Upper lobe of left lung (tissue), 6 donors: ENCODE data around the gene CRY1. TPM values are rescaled to one million over a fixed set of nuclear protein-coding genes. Genes with fewer than 3 reads are reported as not detected.

ENCODE experiments used
- ATAC-seq, 2 donors: fragments of 200-7000 bp; cut with Tn5 transposase; one replicate each; pipeline ENCODE4 v1.9.1; 2022; ENCODE audit warnings: mild to moderate bottlenecking in 2 of 2, moderate library complexity in 2 of 2; ENCODE audit not compliant: low FRiP score in 2 of 2
- DNase-seq, 2 donors: peaks; one replicate each; pipeline ENCODE4 v3.0.0-alpha.2; 2019 to 2020
- H3K27ac ChIP-seq, 4 donors: fragments of 200-600 bp; sonication (generic); one replicate each; pipeline ENCODE4 v1.5.1; 2016 to 2019
- H3K27me3 ChIP-seq, 4 donors: fragments of 200-600 bp; sonication (generic); one replicate each; pipeline ENCODE4 v1.5.1; 2017 to 2019
- H3K36me3 ChIP-seq, 4 donors: fragments of 200-600 bp; sonication (generic); one replicate each; pipeline ENCODE4 v1.5.1; 2016 to 2019
- H3K4me1 ChIP-seq, 4 donors: fragments of 200-600 bp; sonication (generic); one replicate each; pipeline ENCODE4 v1.5.1; 2018 to 2019
- H3K4me3 ChIP-seq, 4 donors: fragments of 200-600 bp; sonication (generic); one replicate each; pipeline ENCODE4 v1.5.1; 2017 to 2019; ENCODE audit warnings: mild to moderate bottlenecking in 2 of 4, moderate library complexity in 1 of 4
- H3K9me3 ChIP-seq, 4 donors: fragments of 200-600 bp; sonication (generic); one replicate each; pipeline ENCODE4 v1.5.1; 2018 to 2019
- EP300 ChIP-seq, 4 donors: sonication (generic); formaldehyde crosslinking; IDR thresholded peaks; one replicate each; pipeline ENCODE4 v1.5.1; 2017; ENCODE audit warnings: antibody characterized with exemption in 4 of 4, control low read depth in 2 of 4
- POLR2A ChIP-seq, 4 donors: fragments of 450-650 bp; IDR thresholded peaks; one replicate each; pipeline ENCODE4 v1.5.1; 2016 to 2017; ENCODE audit warnings: antibody characterized with exemption in 4 of 4, mild to moderate bottlenecking in 2 of 4
- POLR2AphosphoS5 ChIP-seq, 2 donors: sonication (generic); formaldehyde crosslinking; IDR thresholded peaks; one replicate each; pipeline ENCODE4 v1.5.1; 2017; ENCODE audit warnings: antibody characterized with exemption in 2 of 2
- WGBS, 2 donors: methylation state at CpG; one replicate each; pipeline ENCODE4 v1.1.5; 2017 to 2018; 5-methylcytosine and 5-hydroxymethylcytosine counted together
- total RNA-seq, 6 donors: library from RNA; depleted of rRNA in 4 of 6; stranded (reverse); fragments of >200 nt in 4 of 6; gene quantifications; one replicate each; pipeline versions ENCODE4 v1.1.0 to v1.2.1, GENCODE V29; 2016 to 2021
- TF ChIP-seq, protein P1 (sequence below), 6 experiments: fragments of 450-650 bp in 4 of 6; fragments of 200-600 bp in 2 of 6; sonication (generic) in 2 of 6; IDR thresholded peaks; one replicate each; pipeline ENCODE4 v1.5.1; 2016 to 2019; ENCODE audit warnings: antibody characterized with exemption in 6 of 6
- donor health status: DM: no; HTN: no; CAD: no; lungs with moderate emphysema.
- donor health status: DM: no; HTN: yes; CAD: no; lungs with severe emphysema.

The CRY1 gene
- total RNA-seq, 6 donors from 2014 or later = 16.6 to 56.6 (median 42.0) TPM

DNA sequence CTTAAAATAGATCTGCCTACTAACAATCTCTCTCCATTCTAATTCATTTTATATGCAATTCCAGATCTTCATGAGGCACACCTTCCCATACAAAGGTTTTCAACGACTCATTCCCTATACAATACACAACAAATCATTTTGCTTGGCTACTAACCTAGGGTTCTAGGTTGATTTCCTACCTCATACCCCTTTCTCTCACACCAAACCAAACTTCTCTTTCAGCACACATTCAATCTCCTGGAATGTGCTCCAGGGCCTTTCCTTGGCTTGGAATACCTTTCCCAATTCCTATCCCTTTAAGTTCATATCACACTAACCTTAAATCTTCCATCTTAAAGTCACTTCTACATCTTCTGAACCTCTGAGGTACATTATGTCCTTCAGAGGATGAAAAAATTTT lies 67.7 kb downstream of the CRY1 start:
- H3K4me1 ChIP-seq = peaks cover 6 to 24% (median 15%) of the 10 kb centered on the region in 4 donors
- peaks cover 0 to 12% (median 0%) of the 10 kb centered on the region in 4 donors for H3K36me3 ChIP-seq
- TF ChIP-seq EP300 (IDR thresholded peaks at IDR 0.05) (no peak), POLR2A (IDR thresholded peaks at IDR 0.05) (no peak), POLR2AphosphoS5 (IDR thresholded peaks at IDR 0.05) (no peak)
- TF ChIP-seq, protein P1, sequence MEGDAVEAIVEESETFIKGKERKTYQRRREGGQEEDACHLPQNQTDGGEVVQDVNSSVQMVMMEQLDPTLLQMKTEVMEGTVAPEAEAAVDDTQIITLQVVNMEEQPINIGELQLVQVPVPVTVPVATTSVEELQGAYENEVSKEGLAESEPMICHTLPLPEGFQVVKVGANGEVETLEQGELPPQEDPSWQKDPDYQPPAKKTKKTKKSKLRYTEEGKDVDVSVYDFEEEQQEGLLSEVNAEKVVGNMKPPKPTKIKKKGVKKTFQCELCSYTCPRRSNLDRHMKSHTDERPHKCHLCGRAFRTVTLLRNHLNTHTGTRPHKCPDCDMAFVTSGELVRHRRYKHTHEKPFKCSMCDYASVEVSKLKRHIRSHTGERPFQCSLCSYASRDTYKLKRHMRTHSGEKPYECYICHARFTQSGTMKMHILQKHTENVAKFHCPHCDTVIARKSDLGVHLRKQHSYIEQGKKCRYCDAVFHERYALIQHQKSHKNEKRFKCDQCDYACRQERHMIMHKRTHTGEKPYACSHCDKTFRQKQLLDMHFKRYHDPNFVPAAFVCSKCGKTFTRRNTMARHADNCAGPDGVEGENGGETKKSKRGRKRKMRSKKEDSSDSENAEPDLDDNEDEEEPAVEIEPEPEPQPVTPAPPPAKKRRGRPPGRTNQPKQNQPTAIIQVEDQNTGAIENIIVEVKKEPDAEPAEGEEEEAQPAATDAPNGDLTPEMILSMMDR (IDR thresholded peaks at IDR 0.05) = no peak
- 86 to 100% methylated on average over 1 of the region's 1 CpG for WGBS, 2 donors
- H3K9me3 ChIP-seq = no peaks in the 10 kb centered on the region
- peak overlapping the region in 1 of 4 donors; percentile 6 for H3K27ac ChIP-seq
- no peaks in the 10 kb centered on the region for H3K27me3 ChIP-seq
- H3K4me3 ChIP-seq = no peak overlapping the region
- DNase-seq = no peak
- ATAC-seq = no peak

DNA sequence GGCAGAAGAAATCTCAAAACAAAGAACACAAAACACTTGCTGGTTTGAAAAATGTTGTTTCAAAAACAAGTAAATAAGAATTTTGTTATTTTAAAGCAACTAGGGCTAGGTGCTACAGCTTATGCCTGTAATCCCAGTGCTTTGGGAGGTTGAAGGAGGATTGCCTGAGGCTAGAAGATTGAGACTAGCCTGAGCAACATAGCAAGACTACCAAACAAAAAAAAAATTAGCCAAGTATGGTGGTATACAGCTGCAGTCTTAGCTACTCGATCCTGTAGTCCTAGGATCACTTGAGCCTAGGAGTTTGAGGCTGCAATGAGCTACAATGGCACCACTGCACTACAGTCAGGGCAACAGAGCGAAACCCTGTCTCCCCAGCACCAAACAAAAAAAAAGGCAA lies 73.8 kb downstream of the CRY1 start:
- H3K4me1 ChIP-seq = no peaks in the 10 kb centered on the region
- no peak overlapping the region for H3K27ac ChIP-seq
- ATAC-seq (no peak), DNase-seq (no peak)
- H3K36me3 ChIP-seq = peaks cover 0 to 22% (median 0%) of the 10 kb centered on the region in 4 donors
- no peaks in the 10 kb centered on the region for H3K27me3 ChIP-seq
- 92 to 94% methylated on average over 2 of the region's 2 CpGs for WGBS, 2 donors
- H3K4me3 ChIP-seq = no peak overlapping the region
- H3K9me3 ChIP-seq = no peaks in the 10 kb centered on the region
- TF ChIP-seq EP300 (IDR thresholded peaks at IDR 0.05) (no peak), POLR2AphosphoS5 (IDR thresholded peaks at IDR 0.05) (no peak), POLR2A (IDR thresholded peaks at IDR 0.05) (no peak)
- TF ChIP-seq, protein P1 (IDR thresholded peaks at IDR 0.05) = no peak

DNA sequence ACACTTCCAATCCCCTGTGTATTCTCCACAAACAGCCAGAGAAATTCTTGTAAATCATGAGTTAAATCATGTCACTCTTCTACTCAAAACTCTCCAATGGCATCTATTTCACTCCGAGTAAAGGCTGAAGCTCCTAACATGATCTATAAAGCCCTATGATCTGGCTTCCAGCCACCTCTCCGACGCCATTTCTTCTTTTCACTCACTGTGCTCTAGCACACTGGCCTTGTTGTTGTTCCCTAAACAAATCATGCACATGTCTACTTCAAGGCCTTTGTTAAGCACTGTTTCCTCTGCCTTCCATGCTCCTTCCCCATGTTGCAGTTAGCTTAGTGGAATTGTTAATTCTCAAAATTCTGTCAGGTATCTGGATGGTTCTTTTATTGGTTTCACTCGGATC lies 76.3 kb downstream of the CRY1 start:
- 94 to 95% methylated on average over 4 of the region's 4 CpGs for WGBS, 2 donors
- ATAC-seq (no peak), DNase-seq (no peak)
- Histone ChIP-seq H3K4me3 (no peak overlapping the region), H3K9me3 (no peaks in the 10 kb centered on the region), H3K27me3 (no peaks in the 10 kb centered on the region), H3K36me3 (peaks cover 0 to 22% (median 0%) of the 10 kb centered on the region in 4 donors), H3K4me1 (no peaks in the 10 kb centered on the region), H3K27ac (no peak overlapping the region)
- TF ChIP-seq POLR2AphosphoS5 (IDR thresholded peaks at IDR 0.05) (no peak), POLR2A (IDR thresholded peaks at IDR 0.05) (no peak), EP300 (IDR thresholded peaks at IDR 0.05) (no peak)
- TF ChIP-seq, protein P1 (IDR thresholded peaks at IDR 0.05) = no peak

DNA sequence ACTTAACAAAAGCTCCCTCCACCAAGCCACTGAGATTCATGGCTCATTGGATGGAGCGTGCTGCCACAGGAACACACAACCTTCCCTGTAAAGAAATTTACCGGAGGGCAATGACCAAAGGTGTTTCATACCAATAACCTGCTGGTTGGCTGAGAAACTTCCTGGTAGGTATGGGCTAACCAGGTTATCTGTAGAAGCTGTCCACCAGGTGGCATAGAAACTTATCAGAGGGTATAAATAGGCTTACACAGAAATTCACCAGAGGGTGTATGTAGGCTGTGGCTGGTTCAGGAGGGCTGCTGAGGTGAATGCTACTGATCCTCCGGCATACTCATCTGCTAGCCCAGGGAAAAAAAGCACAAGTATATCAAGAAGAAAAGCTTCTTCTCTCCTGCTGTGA lies 79.3 kb downstream of the CRY1 start:
- 58 to 74% methylated on average over 3 of the region's 3 CpGs for WGBS, 2 donors
- ATAC-seq = peak in 1 of 2 donors; percentile 61
- no peak overlapping the region for H3K27ac ChIP-seq
- no peak overlapping the region for H3K4me3 ChIP-seq
- TF ChIP-seq, protein P1 (IDR thresholded peaks at IDR 0.05) = peak in 3 of 6 experiments; percentile 29 to 49 (median 45)
- no peak for TF ChIP-seq EP300 (IDR thresholded peaks at IDR 0.05)
- H3K4me1 ChIP-seq = no peaks in the 10 kb centered on the region
- peaks cover 0 to 6% (median 0%) of the 10 kb centered on the region in 4 donors for H3K36me3 ChIP-seq
- no peaks in the 10 kb centered on the region for H3K27me3 ChIP-seq
- no peaks in the 10 kb centered on the region for H3K9me3 ChIP-seq
- peak in 1 of 2 donors; percentile 40 for DNase-seq

DNA sequence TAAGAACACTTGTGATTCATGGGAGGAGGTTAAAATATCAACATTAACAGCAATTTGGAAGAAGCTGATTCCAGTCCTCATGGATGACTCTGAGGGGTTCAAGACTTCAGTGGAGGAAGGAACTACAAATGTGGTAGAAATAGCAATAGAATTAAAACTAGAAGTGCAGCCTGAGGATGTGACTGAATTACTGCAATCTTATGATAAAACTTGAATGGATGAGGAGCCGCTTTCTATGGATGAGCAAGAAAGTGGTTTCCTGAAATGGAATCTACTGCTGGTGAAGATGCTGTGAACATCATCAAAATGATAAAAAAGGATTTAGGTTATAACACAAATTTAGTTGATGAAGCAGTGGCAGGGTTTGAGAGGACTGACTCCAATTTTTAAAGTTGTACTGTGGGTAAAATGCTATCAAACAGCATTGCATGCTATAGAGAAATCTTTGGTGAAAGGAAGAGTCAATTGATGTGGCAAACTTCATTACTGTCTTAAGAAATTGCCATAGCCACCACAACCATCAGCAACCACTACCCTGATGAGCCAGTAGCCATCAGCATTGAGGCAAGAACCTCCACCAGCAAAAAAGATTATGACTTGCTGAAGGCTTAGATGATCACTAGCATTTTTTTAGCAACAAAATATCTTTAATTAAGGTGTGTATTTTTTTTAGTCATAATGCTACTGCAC lies 80.5 kb downstream of the CRY1 start:
- no peaks in the 10 kb centered on the region for H3K9me3 ChIP-seq
- no peaks in the 10 kb centered on the region for H3K4me1 ChIP-seq
- 95 to 98% methylated on average over 1 of the region's 1 CpG for WGBS, 2 donors
- H3K36me3 ChIP-seq = peaks cover 0 to 6% (median 0%) of the 10 kb centered on the region in 4 donors
- no peak overlapping the region for H3K27ac ChIP-seq
- TF ChIP-seq POLR2A (IDR thresholded peaks at IDR 0.05) = no peak
- DNase-seq (no peak), ATAC-seq (no peak)
- no peaks in the 10 kb centered on the region for H3K27me3 ChIP-seq
- no peak overlapping the region for H3K4me3 ChIP-seq
